Fibroblast of lung (primary cell): ENCODE data around the gene LARGE2. TPM values are rescaled to one million over a fixed set of nuclear protein-coding genes. Genes with fewer than 3 reads are reported as not detected.

Experiments
- DNase-seq, 2 donors: peaks; one replicate each; pipeline versions ENCODE4 v3.0.0 to v3.0.0-alpha.2; 2010; ENCODE audit warnings: low read depth in 2 of 2
- H2AFZ ChIP-seq: 2 replicates; pipeline ENCODE4 v1.5.1; 2012; ENCODE audit warnings: low read length, control low read depth, inconsistent platforms
- H3K27ac ChIP-seq: 2 replicates; pipeline ENCODE4 v1.5.1; 2011; ENCODE audit warnings: low read length, control low read depth; ENCODE audit not compliant: insufficient read depth
- H3K27me3 ChIP-seq: 2 replicates; pipeline ENCODE4 v1.5.1; 2011; ENCODE audit warnings: mild to moderate bottlenecking, low read length; ENCODE audit not compliant: control insufficient read depth, insufficient read depth
- H3K36me3 ChIP-seq: 2 replicates; pipeline ENCODE4 v1.5.1; 2011; ENCODE audit warnings: low read length; ENCODE audit not compliant: control insufficient read depth, insufficient read depth
- H3K4me1 ChIP-seq: 2 replicates; pipeline ENCODE4 v1.5.1; 2011; ENCODE audit warnings: low read length; ENCODE audit not compliant: control insufficient read depth, insufficient read depth; ENCODE audit errors: extremely low read depth
- H3K4me2 ChIP-seq: 2 replicates; pipeline ENCODE4 v1.5.1; 2011; ENCODE audit warnings: low read length, control low read depth; ENCODE audit not compliant: insufficient read depth; ENCODE audit errors: extremely low read depth
- H3K4me3 ChIP-seq, 4 experiments: fragments of 200-600 bp in 1 of 4; sonication (generic) in 1 of 4; replicated peaks in 1 of 4; 2 replicates each; pipeline ENCODE4 v1.5.1; 2011 to 2016; ENCODE audit warnings: low read length in 4 of 4, low read depth in 3 of 4, mild to moderate bottlenecking in 3 of 4, control low read depth in 2 of 4, inconsistent platforms in 1 of 4, mixed read lengths in 1 of 4; ENCODE audit not compliant: insufficient read depth in 1 of 4; ENCODE audit errors: control extremely low read depth in 1 of 4
- H3K79me2 ChIP-seq: 2 replicates; pipeline ENCODE4 v1.5.1; 2012; ENCODE audit warnings: mild to moderate bottlenecking, low read length, inconsistent platforms; ENCODE audit not compliant: control insufficient read depth, insufficient read depth
- H3K9ac ChIP-seq: 2 replicates; pipeline ENCODE4 v1.5.1; 2011; ENCODE audit warnings: mild to moderate bottlenecking, low read length, control low read depth; ENCODE audit not compliant: insufficient read depth
- H3K9me3 ChIP-seq: 2 replicates; pipeline ENCODE4 v1.5.1; 2012; ENCODE audit warnings: low read depth, low read length; ENCODE audit not compliant: control insufficient read depth, insufficient read depth
- H4K20me1 ChIP-seq: 2 replicates; pipeline ENCODE4 v1.5.1; 2011; ENCODE audit warnings: low read length; ENCODE audit not compliant: control insufficient read depth, insufficient read depth; ENCODE audit errors: extremely low read depth
- CTCF ChIP-seq, 2 donors: IDR thresholded peaks in 1 of 2; conservative IDR thresholded peaks in 1 of 2; 1 replicate in 1 of 2; 2 replicates in 1 of 2; pipeline ENCODE4 v1.5.1; 2011 to 2012; ENCODE audit warnings: low read length in 2 of 2, control low read depth in 1 of 2, inconsistent platforms in 1 of 2, low read depth in 1 of 2, mild to moderate bottlenecking in 1 of 2
- EZH2 ChIP-seq: IDR thresholded peaks from 2 replicates; pipeline ENCODE4 v1.5.1; 2012; ENCODE audit warnings: low read length, control low read depth, mild to moderate bottlenecking; ENCODE audit errors: missing control alignments
- polyA plus RNA-seq, 2 donors: library from polyadenylated mRNA; depleted of rRNA in 1 of 2; stranded (reverse) in 1 of 2; unstranded in 1 of 2; fragments of >200 nt; gene quantifications; 2 replicates each; pipeline ENCODE4 v1.2.1, GENCODE V29; 2011 to 2012; ENCODE audit warnings: missing spikeins in 1 of 2
- total RNA-seq: library from RNA; depleted of rRNA; stranded (reverse); fragments of >200 nt; gene quantifications from 2 replicates; pipeline ENCODE4 v1.2.1, GENCODE V29; 2014

The LARGE2 gene
- total and polyA plus RNA-seq, 2 donors (not counting 1 experiment from before 2014, with no cell fraction given), result not detected

- no peak for DNase-seq
- Histone ChIP-seq H3K27me3 (peaks cover 23% of the 10 kb centered on the region), H3K79me2 (no peaks in the 10 kb centered on the region), H4K20me1 (no peaks in the 10 kb centered on the region), H3K9ac (no peak overlapping the region), H3K4me1 (peaks cover 3% of the 10 kb centered on the region), H3K4me2 (no peak overlapping the region), H3K36me3 (no peaks in the 10 kb centered on the region), H3K4me3 (no peak overlapping the region), H3K9me3 (no peaks in the 10 kb centered on the region), H2AFZ (no peak overlapping the region), H3K27ac (no peak overlapping the region)
- TF ChIP-seq CTCF (conservative IDR thresholded peaks at IDR 0.05 in 1 of 2, IDR thresholded peaks at IDR 0.05 in 1 of 2; ENCODE audit: low read depth in 1 of 2, low read length in 2 of 2), result no peak
- no peak for TF ChIP-seq EZH2
Observed at GRCh38 chr11:45896422-45896984, 26.0 kb upstream of the LARGE2 start.

GRCh38 chr11:45897556-45897955 lies 24.9 kb upstream of the LARGE2 start:
- Histone ChIP-seq H4K20me1 (no peaks in the 10 kb centered on the region), H3K4me1 (peaks cover 3% of the 10 kb centered on the region), H3K27me3 (peaks cover 20% of the 10 kb centered on the region), H3K4me3 (no peak overlapping the region), H3K27ac (no peak overlapping the region), H3K9ac (no peak overlapping the region), H3K4me2 (no peak overlapping the region), H3K36me3 (no peaks in the 10 kb centered on the region), H3K9me3 (no peaks in the 10 kb centered on the region), H2AFZ (no peak overlapping the region), H3K79me2 (no peaks in the 10 kb centered on the region)
- no peak for DNase-seq
- TF ChIP-seq EZH2 (no peak), CTCF (conservative IDR thresholded peaks at IDR 0.05 in 1 of 2, IDR thresholded peaks at IDR 0.05 in 1 of 2; ENCODE audit: low read depth in 1 of 2, low read length in 2 of 2) (no peak)

GRCh38 chr11:45899086-45899447 lies 23.4 kb upstream of the LARGE2 start:
- Histone ChIP-seq H4K20me1 (no peaks in the 10 kb centered on the region), H2AFZ (no peak overlapping the region), H3K4me3 (peak overlapping the region in 2 of 4 experiments; percentile 53 to 69), H3K36me3 (peaks cover 3% of the 10 kb centered on the region), H3K9ac (no peak overlapping the region), H3K27me3 (peaks cover 14% of the 10 kb centered on the region), H3K4me1 (peaks cover 3% of the 10 kb centered on the region), H3K79me2 (no peaks in the 10 kb centered on the region), H3K9me3 (no peaks in the 10 kb centered on the region), H3K4me2 (peak overlapping the region; percentile 17), H3K27ac (peak overlapping the region; percentile 84)
- no peak for TF ChIP-seq CTCF (conservative IDR thresholded peaks at IDR 0.05 in 1 of 2, IDR thresholded peaks at IDR 0.05 in 1 of 2; ENCODE audit: low read depth in 1 of 2, low read length in 2 of 2)
- no peak for TF ChIP-seq EZH2
- DNase-seq, result no peak
